Activated B cell treated with CpG ODN at 0.5 μM for 24 hours (primary cell): ENCODE measurements around the gene STUB1. TPM values are rescaled to one million over a fixed set of nuclear protein-coding genes. Genes with fewer than 3 reads are reported as not detected.

Experiments used
- ATAC-seq: fragments of 200-7000 bp; cut with Tn5 transposase; one replicate; pipeline ENCODE4 v1.10.0; 2021; ENCODE audit warnings: low read depth, mild to moderate bottlenecking, moderate library complexity
- CTCF ChIA-PET: fragments of 350-600 bp; sonication (Branson Sonifier 250); formaldehyde crosslinking; loops from one replicate; lab custom pipeline; 2021; ENCODE audit warnings: antibody characterized with exemption; lab: Charles Lee
- POLR2A ChIA-PET: fragments of 350-600 bp; sonication (Branson Sonifier 250); formaldehyde crosslinking; loops from one replicate; lab custom pipeline; 2021; ENCODE audit warnings: antibody characterized with exemption; lab: Charles Lee
- DNase-seq: peaks from one replicate; pipeline ENCODE4 v3.0.0; 2022
- H3K27ac Mint-ChIP-seq: one replicate; pipeline ENCODE4 v1.8.0; 2020; ENCODE audit warnings: mixed read lengths
- H3K27me3 Mint-ChIP-seq: one replicate; pipeline ENCODE4 v1.8.0; 2021; ENCODE audit warnings: mixed read lengths
- H3K36me3 Mint-ChIP-seq: one replicate; pipeline ENCODE4 v1.8.0; 2021; ENCODE audit warnings: low read depth, mixed read lengths
- H3K4me1 Mint-ChIP-seq: one replicate; pipeline ENCODE4 v1.8.0; 2021; ENCODE audit warnings: mixed read lengths
- H3K4me3 Mint-ChIP-seq: one replicate; pipeline ENCODE4 v1.8.0; 2020; ENCODE audit warnings: mild to moderate bottlenecking, mixed read lengths
- H3K9me3 Mint-ChIP-seq: one replicate; pipeline ENCODE4 v1.8.0; 2020; ENCODE audit warnings: mixed read lengths
- intact Hi-C: fragments of 100-400 bp; cut with micrococcal nuclease; formaldehyde crosslinking; loops from one replicate; pipeline ENCODE4 v1.15.1; 2024
- total RNA-seq: library from RNA; stranded (reverse); gene quantifications from 2 replicates; pipeline ENCODE4 v1.2.3, GENCODE V29; 2022
- TF ChIP-seq, protein P1 (sequence below): fragments of 200-600 bp; IDR thresholded peaks from one replicate; pipeline ENCODE4 v1.8.0; 2022; ENCODE audit warnings: antibody characterized with exemption, mild to moderate bottlenecking

STUB1 gene
- total RNA-seq, 1 donor from 2014 or later, result 81.2 TPM

DNA sequence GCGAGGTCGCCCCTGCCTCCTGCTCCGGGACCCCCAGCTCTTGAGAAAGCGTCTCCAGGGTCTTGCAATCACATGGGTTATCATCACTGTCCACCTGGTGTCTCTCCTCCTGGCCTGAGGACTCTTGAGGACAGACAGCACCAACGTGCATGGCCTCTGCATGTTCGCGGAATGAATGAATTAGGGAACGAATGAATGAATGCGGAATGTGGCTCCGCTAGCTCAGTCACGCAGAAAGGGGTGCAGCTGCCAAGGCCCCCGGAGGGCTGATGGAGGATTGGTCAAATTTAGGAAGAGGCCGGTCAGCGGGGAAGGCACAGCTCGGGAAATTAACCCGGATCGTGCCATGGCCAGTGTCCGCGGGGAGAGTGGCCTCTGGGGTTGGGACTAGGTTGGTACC lies 22.1 kb downstream of the STUB1 start:
- Mint-ChIP-seq H3K4me1 (peaks cover 4% of the 10 kb centered on the region), H3K4me3 (no peak overlapping the region), H3K27me3 (peaks cover 34% of the 10 kb centered on the region), H3K9me3 (no peaks in the 10 kb centered on the region), H3K27ac (no peak overlapping the region), H3K36me3 (no peaks in the 10 kb centered on the region)
- ATAC-seq (no peak), DNase-seq (no peak)
- intact Hi-C loops, result no loop called here
- POLR2A ChIA-PET, result no interaction called here
- TF ChIP-seq, protein P1, sequence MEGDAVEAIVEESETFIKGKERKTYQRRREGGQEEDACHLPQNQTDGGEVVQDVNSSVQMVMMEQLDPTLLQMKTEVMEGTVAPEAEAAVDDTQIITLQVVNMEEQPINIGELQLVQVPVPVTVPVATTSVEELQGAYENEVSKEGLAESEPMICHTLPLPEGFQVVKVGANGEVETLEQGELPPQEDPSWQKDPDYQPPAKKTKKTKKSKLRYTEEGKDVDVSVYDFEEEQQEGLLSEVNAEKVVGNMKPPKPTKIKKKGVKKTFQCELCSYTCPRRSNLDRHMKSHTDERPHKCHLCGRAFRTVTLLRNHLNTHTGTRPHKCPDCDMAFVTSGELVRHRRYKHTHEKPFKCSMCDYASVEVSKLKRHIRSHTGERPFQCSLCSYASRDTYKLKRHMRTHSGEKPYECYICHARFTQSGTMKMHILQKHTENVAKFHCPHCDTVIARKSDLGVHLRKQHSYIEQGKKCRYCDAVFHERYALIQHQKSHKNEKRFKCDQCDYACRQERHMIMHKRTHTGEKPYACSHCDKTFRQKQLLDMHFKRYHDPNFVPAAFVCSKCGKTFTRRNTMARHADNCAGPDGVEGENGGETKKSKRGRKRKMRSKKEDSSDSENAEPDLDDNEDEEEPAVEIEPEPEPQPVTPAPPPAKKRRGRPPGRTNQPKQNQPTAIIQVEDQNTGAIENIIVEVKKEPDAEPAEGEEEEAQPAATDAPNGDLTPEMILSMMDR, result no peak
- CTCF ChIA-PET, result no interaction called here

DNA sequence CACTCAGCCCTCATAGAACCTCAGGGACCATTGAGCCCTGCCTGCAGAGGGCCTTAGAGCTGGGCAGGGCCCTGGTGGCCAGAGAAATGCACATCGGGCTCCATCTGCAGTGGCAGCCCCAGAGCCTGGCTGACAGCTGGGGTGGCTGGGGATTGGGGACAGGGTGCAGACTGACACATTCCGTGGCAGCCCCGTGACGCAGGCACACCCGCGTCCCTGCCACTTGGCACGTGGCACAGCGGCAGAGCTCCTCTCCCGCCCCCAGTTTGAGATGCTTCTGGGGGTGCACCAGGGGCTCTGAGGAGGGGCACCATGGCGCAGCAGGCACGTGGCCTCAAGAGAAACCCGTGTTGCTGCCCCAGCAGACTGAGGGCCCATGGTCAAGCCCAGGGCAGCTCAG lies 23.2 kb downstream of the STUB1 start:
- ChIA-PET CTCF (no interaction called here), POLR2A (interaction anchor here (0.6 kb wide), 1 partner anchor 270 kb away, joined by 3 read pairs; no protein-coding TSS in a partner anchor)
- no peak overlapping the region for H3K4me3 Mint-ChIP-seq
- peaks cover 4% of the 10 kb centered on the region for H3K4me1 Mint-ChIP-seq
- ATAC-seq (no peak), DNase-seq (no peak)
- intact Hi-C loops, result no loop called here
- H3K27ac Mint-ChIP-seq, result no peak overlapping the region
- TF ChIP-seq, protein P1, result no peak
- peaks cover 42% of the 10 kb centered on the region for H3K27me3 Mint-ChIP-seq
- H3K9me3 Mint-ChIP-seq, result no peaks in the 10 kb centered on the region
- no peaks in the 10 kb centered on the region for H3K36me3 Mint-ChIP-seq

- Mint-ChIP-seq H3K4me1 (peaks cover 4% of the 10 kb centered on the region), H3K27ac (no peak overlapping the region), H3K4me3 (no peak overlapping the region), H3K9me3 (no peaks in the 10 kb centered on the region), H3K36me3 (no peaks in the 10 kb centered on the region), H3K27me3 (peaks cover 47% of the 10 kb centered on the region)
- no peak for DNase-seq
- ChIA-PET POLR2A (no interaction called here), CTCF (no interaction called here)
- ATAC-seq, result no peak
- TF ChIP-seq, protein P1, result no peak
- intact Hi-C loops, result no loop called here
These were observed 23.8 kb downstream of the STUB1 start for GRCh38 chr16:704047-704446.

DNA sequence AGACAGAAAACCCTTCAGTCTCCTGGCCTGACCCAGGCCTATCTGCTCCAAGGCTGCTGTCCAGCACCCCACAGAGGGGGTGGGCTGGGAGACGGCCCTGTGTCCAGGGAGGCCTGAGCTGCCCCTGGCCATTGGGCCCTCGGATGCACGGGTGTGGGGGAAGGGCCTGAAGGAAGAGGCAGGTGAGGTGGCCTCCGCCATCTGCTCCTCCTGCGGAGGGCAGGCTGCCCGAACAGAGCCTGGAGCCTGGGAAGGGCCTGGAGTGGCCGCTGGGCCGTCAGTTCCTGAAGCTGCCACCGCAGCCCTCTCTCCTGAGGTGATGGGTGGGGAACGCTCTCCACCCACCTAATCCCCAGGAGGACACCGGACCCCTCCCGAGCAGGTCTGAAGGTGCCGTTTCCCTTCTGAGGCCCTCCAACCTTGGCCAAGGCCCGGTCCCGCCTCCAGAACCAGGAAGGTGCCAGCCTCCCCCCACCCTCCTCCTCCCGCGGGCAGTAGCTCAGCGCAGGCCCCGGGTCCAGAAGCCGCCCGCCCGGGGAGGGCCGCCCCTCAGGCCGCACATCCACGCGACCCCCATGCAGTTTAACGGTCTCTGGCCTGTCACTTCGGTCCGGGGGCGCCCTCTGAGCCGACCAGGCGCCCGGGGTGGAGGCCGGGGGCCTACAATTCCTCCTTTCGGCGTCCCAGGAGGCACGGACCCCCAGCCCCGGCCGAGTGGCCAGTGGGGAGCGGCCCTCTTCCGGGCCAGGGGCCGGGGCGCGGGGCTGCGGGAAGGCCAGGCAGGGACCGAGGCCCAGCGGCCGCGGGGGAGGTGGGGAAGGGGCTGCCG lies 24.6 kb downstream of the STUB1 start:
- H3K27ac Mint-ChIP-seq, result no peak overlapping the region
- POLR2A ChIA-PET, result interaction anchor here (0.6 kb wide), 1 partner anchor 15 kb away, joined by 3 read pairs; the partner anchor contains the start of gene WDR24
- peaks cover 4% of the 10 kb centered on the region for H3K4me1 Mint-ChIP-seq
- no peaks in the 10 kb centered on the region for H3K36me3 Mint-ChIP-seq
- CTCF ChIA-PET, result no interaction called here
- no peak for DNase-seq
- no peak for ATAC-seq
- H3K4me3 Mint-ChIP-seq, result no peak overlapping the region
- TF ChIP-seq, protein P1, result no peak
- H3K9me3 Mint-ChIP-seq, result no peaks in the 10 kb centered on the region
- H3K27me3 Mint-ChIP-seq, result peaks cover 47% of the 10 kb centered on the region
- intact Hi-C loops, result no loop called here

GRCh38 chr16:705431-706188 lies 25.4 kb downstream of the STUB1 start, which contains the start of gene FBXL16:
Gene FBXL16 (minus strand): TSS chr16:705801. CDS start chr16:697405, 8,396 bp downstream.
- Mint-ChIP-seq H3K9me3 (no peaks in the 10 kb centered on the region), H3K27me3 (peaks cover 46% of the 10 kb centered on the region), H3K36me3 (no peaks in the 10 kb centered on the region), H3K4me3 (no peak within 1 kb of the TSS), H3K27ac (no peak within 1 kb of the TSS), H3K4me1 (peaks cover 4% of the 10 kb centered on the region)
- intact Hi-C loops, result no loop called here
- POLR2A ChIA-PET, result no interaction called here
- DNase-seq (no peak), ATAC-seq (no peak)
- TF ChIP-seq, protein P1, result no peak
- CTCF ChIA-PET, result no interaction called here
